ENCODE results near the gene CEMIP2.

GRCh38 chr9:71642056-71642455 is 126.3 kb downstream of the CEMIP2 start:
- TF ChIP-seq CTCF (conservative IDR thresholded peaks at IDR 0.05; ENCODE audit: low read depth, low read length) (no peak), EZH2phosphoT487 (IDR thresholded peaks at IDR 0.05; ENCODE audit: borderline replicate concordance, low read length) (no peak)
